Vagina (tissue), 2 donors: ENCODE measurements around the gene LASP1NB.

Experiments used
- POLR2A ChIP-seq, 2 donors: fragments of 450-650 bp; IDR thresholded peaks; one replicate each; pipeline ENCODE4 v1.6.1; 2017; ENCODE audit warnings: antibody characterized with exemption in 2 of 2, mild to moderate bottlenecking in 2 of 2, moderate library complexity in 2 of 2
- POLR2AphosphoS5 ChIP-seq, 2 donors: sonication (generic); formaldehyde crosslinking; IDR thresholded peaks; one replicate each; pipeline ENCODE4 v1.9.0; 2017; ENCODE audit warnings: antibody characterized with exemption in 2 of 2, mild to moderate bottlenecking in 2 of 2, low read depth in 1 of 2; ENCODE audit not compliant: insufficient read depth in 1 of 2
- TF ChIP-seq, protein P1 (sequence below), 3 experiments: fragments of 450-650 bp in 2 of 3; fragments of 200-600 bp in 1 of 3; sonication (generic) in 1 of 3; IDR thresholded peaks; one replicate each; pipeline ENCODE4 v1.5.1; 2017 to 2019; ENCODE audit warnings: antibody characterized with exemption in 3 of 3, mild to moderate bottlenecking in 2 of 3, moderate library complexity in 2 of 3

DNA sequence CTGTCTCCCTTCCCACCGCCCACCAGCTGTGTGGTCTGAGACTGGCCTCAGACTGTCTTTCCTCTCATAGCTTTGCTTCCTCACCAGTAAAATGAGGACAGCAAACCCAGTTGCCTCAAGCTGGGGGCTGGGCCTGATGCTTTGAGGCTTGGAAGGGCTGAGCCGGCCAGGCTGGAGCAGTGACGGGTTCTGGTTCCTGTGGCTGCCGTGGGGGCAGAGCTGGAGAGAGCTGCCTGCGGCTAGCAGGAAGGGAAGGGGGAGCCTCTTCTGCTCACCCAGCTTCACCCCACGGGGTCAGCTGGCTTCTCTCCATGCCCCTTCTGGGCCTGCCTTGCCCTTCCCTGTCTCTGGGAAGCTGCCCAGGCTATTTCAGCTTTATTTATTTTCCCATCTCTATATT, 31.8 kb upstream of the LASP1NB start:
- TF ChIP-seq, protein P1, sequence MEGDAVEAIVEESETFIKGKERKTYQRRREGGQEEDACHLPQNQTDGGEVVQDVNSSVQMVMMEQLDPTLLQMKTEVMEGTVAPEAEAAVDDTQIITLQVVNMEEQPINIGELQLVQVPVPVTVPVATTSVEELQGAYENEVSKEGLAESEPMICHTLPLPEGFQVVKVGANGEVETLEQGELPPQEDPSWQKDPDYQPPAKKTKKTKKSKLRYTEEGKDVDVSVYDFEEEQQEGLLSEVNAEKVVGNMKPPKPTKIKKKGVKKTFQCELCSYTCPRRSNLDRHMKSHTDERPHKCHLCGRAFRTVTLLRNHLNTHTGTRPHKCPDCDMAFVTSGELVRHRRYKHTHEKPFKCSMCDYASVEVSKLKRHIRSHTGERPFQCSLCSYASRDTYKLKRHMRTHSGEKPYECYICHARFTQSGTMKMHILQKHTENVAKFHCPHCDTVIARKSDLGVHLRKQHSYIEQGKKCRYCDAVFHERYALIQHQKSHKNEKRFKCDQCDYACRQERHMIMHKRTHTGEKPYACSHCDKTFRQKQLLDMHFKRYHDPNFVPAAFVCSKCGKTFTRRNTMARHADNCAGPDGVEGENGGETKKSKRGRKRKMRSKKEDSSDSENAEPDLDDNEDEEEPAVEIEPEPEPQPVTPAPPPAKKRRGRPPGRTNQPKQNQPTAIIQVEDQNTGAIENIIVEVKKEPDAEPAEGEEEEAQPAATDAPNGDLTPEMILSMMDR (IDR thresholded peaks at IDR 0.05): no peak
- TF ChIP-seq POLR2AphosphoS5 (IDR thresholded peaks at IDR 0.05; ENCODE audit: insufficient read depth in 1 of 2, low read depth in 1 of 2) (no peak), POLR2A (IDR thresholded peaks at IDR 0.05) (no peak)
